CD4-positive, alpha-beta T cell (primary cell): Measurements from ENCODE around the gene SORCS2. TPM values are rescaled to one million over a fixed set of nuclear protein-coding genes. Genes with fewer than 3 reads are reported as not detected.

Source experiments
- ATAC-seq: fragments of 200-7000 bp; cut with Tn5 transposase; one replicate; pipeline ENCODE4 v1.10.0; 2022; ENCODE audit warnings: mild to moderate bottlenecking; ENCODE audit not compliant: poor library complexity
- CTCF ChIA-PET: fragments of 350-600 bp; sonication (Branson Sonifier 250); formaldehyde crosslinking; loops from one replicate; lab custom pipeline; 2021; ENCODE audit warnings: antibody characterized with exemption, inconsistent platforms; lab: Charles Lee
- POLR2A ChIA-PET: fragments of 350-600 bp; sonication (Branson Sonifier 250); formaldehyde crosslinking; loops from one replicate; lab custom pipeline; 2021; ENCODE audit warnings: antibody characterized with exemption, inconsistent platforms; lab: Charles Lee
- DNase-seq, 14 experiments: peaks; one replicate each; pipeline ENCODE4 v3.0.0-alpha.2; 2013 to 2020; ENCODE audit warnings: mixed read lengths in 2 of 14
- H3K27ac ChIP-seq, 2 donors: one replicate each; pipeline versions ENCODE4 v1.5.1 to v1.7.0; 2013; ENCODE audit warnings: low read length in 2 of 2, low read depth in 1 of 2, mild to moderate bottlenecking in 1 of 2
- H3K27me3 ChIP-seq, 2 experiments: 1 replicate in 1 of 2; 2 replicates in 1 of 2; pipeline versions ENCODE4 v1.6.1 to v1.7.0; 2013; ENCODE audit warnings: low read length in 2 of 2, control low read depth in 1 of 2, mild to moderate bottlenecking in 1 of 2, moderate library complexity in 1 of 2; ENCODE audit not compliant: insufficient read depth in 2 of 2, control insufficient read depth in 1 of 2
- H3K36me3 ChIP-seq: one replicate; pipeline ENCODE4 v1.6.1; 2013; ENCODE audit warnings: low read length, control low read depth; ENCODE audit not compliant: insufficient read depth
- H3K4me1 ChIP-seq: one replicate; pipeline ENCODE4 v1.6.1; 2013; ENCODE audit warnings: low read length, control low read depth; ENCODE audit not compliant: insufficient read depth
- H3K4me3 ChIP-seq: one replicate; pipeline ENCODE4 v1.5.1; 2013; ENCODE audit warnings: mild to moderate bottlenecking, low read length, moderate library complexity
- H3K9me3 ChIP-seq, 2 experiments: 1 replicate in 1 of 2; 2 replicates in 1 of 2; pipeline versions ENCODE4 v1.6.1 to v1.7.0; 2013; ENCODE audit warnings: low read length in 2 of 2, mild to moderate bottlenecking in 2 of 2, control low read depth in 1 of 2, moderate library complexity in 1 of 2; ENCODE audit not compliant: control insufficient read depth in 1 of 2, insufficient read depth in 1 of 2
- H3K27ac Mint-ChIP-seq: one replicate; pipeline ENCODE4 v1.8.0; 2020; ENCODE audit warnings: mixed read lengths
- H3K27me3 Mint-ChIP-seq: one replicate; pipeline ENCODE4 v1.8.0; 2021; ENCODE audit warnings: mixed read lengths
- H3K36me3 Mint-ChIP-seq: one replicate; pipeline ENCODE4 v1.8.0; 2021; ENCODE audit warnings: low read depth, mixed read lengths
- H3K4me1 Mint-ChIP-seq: one replicate; pipeline ENCODE4 v1.8.0; 2021; ENCODE audit warnings: low read depth, mixed read lengths
- H3K4me3 Mint-ChIP-seq: one replicate; pipeline ENCODE4 v1.8.0; 2020; ENCODE audit warnings: mild to moderate bottlenecking, mixed read lengths
- H3K9me3 Mint-ChIP-seq: one replicate; pipeline ENCODE4 v1.8.0; 2020; ENCODE audit warnings: mixed read lengths
- intact Hi-C, 2 experiments: fragments of 100-400 bp; cut with DNase I in 1 of 2; cut with micrococcal nuclease in 1 of 2; formaldehyde crosslinking; loops; one replicate each; pipeline versions ENCODE4 v1.15.1 to v1.9.0; 2023 to 2025; cut with DNase I, micrococcal nuclease
- total RNA-seq, 174 experiments: library from RNA in 2 of 174; stranded (reverse) in 2 of 174; gene quantifications; one replicate each; pipeline ENCODE4 v1.2.3 and lab custom pipeline; 2021 to 2026
- TF ChIP-seq, protein P1 (sequence below): fragments of 200-600 bp; IDR thresholded peaks from one replicate; pipeline ENCODE4 v1.8.0; 2022; ENCODE audit warnings: antibody characterized with exemption, mild to moderate bottlenecking

Gene SORCS2
- total RNA-seq, 2 experiments from 2014 or later, result not detected

GRCh38 chr4:7787681-7788141, 595.4 kb downstream of the SORCS2 start:
- Mint-ChIP-seq H3K36me3 (peaks cover 28% of the 10 kb centered on the region), H3K27me3 (no peaks in the 10 kb centered on the region), H3K9me3 (no peaks in the 10 kb centered on the region), H3K4me3 (no peak overlapping the region), H3K4me1 (peaks cover 8% of the 10 kb centered on the region), H3K27ac (no peak overlapping the region)
- intact Hi-C loops, result no loop called here
- ChIA-PET POLR2A (no interaction called here), CTCF (no interaction called here)
- no peak for DNase-seq
- Histone ChIP-seq H3K4me1 (no peaks in the 10 kb centered on the region), H3K36me3 (peaks cover 6% of the 10 kb centered on the region), H3K27ac (no peak overlapping the region), H3K9me3 (no peaks in the 10 kb centered on the region), H3K27me3 (no peaks in the 10 kb centered on the region), H3K4me3 (no peak overlapping the region)
- TF ChIP-seq, protein P1, sequence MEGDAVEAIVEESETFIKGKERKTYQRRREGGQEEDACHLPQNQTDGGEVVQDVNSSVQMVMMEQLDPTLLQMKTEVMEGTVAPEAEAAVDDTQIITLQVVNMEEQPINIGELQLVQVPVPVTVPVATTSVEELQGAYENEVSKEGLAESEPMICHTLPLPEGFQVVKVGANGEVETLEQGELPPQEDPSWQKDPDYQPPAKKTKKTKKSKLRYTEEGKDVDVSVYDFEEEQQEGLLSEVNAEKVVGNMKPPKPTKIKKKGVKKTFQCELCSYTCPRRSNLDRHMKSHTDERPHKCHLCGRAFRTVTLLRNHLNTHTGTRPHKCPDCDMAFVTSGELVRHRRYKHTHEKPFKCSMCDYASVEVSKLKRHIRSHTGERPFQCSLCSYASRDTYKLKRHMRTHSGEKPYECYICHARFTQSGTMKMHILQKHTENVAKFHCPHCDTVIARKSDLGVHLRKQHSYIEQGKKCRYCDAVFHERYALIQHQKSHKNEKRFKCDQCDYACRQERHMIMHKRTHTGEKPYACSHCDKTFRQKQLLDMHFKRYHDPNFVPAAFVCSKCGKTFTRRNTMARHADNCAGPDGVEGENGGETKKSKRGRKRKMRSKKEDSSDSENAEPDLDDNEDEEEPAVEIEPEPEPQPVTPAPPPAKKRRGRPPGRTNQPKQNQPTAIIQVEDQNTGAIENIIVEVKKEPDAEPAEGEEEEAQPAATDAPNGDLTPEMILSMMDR, result no peak
- no peak for ATAC-seq

DNA sequence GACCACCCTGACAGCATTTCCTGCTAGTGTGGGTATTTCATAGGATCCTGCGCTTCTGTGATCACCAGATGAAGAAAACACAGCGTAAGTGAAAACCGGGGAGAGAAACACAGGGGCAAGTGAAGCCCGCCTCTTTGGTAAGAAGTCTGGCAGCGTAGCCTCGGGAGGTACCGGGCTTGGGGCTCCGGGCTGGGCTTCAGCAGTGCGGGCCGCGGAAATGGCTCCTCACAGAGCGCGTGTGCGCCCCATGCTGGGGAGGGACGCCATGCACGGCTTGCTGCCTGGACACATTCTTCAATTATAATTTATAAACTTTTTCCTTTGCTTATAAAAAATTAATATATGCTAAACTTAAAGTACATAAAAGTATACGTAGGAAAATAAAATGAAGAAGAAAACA, 595.9 kb downstream of the SORCS2 start:
- H3K9me3 Mint-ChIP-seq, result no peaks in the 10 kb centered on the region
- ATAC-seq (no peak), DNase-seq (no peak)
- H3K27ac Mint-ChIP-seq, result no peak overlapping the region
- H3K4me3 Mint-ChIP-seq, result no peak overlapping the region
- Histone ChIP-seq H3K36me3 (peaks cover 6% of the 10 kb centered on the region), H3K27ac (no peak overlapping the region), H3K4me3 (no peak overlapping the region), H3K27me3 (no peaks in the 10 kb centered on the region), H3K9me3 (no peaks in the 10 kb centered on the region), H3K4me1 (no peaks in the 10 kb centered on the region)
- CTCF ChIA-PET, result no interaction called here
- intact Hi-C loops, result no loop called here
- peaks cover 30% of the 10 kb centered on the region for H3K36me3 Mint-ChIP-seq
- H3K4me1 Mint-ChIP-seq, result peaks cover 4% of the 10 kb centered on the region
- POLR2A ChIA-PET, result no interaction called here
- TF ChIP-seq, protein P1, result no peak
- H3K27me3 Mint-ChIP-seq, result no peaks in the 10 kb centered on the region

GRCh38 chr4:7788694-7789425, 596.5 kb downstream of the SORCS2 start:
- Mint-ChIP-seq H3K4me1 (no peaks in the 10 kb centered on the region), H3K36me3 (peaks cover 33% of the 10 kb centered on the region), H3K27me3 (no peaks in the 10 kb centered on the region), H3K9me3 (no peaks in the 10 kb centered on the region), H3K27ac (no peak overlapping the region), H3K4me3 (no peak overlapping the region)
- no peak overlapping the region for H3K27ac ChIP-seq
- POLR2A ChIA-PET, result no interaction called here
- no peaks in the 10 kb centered on the region for H3K4me1 ChIP-seq
- TF ChIP-seq, protein P1, result no peak
- H3K27me3 ChIP-seq, result no peaks in the 10 kb centered on the region
- DNase-seq (no peak), ATAC-seq (no peak)
- no peaks in the 10 kb centered on the region for H3K9me3 ChIP-seq
- peaks cover 6% of the 10 kb centered on the region for H3K36me3 ChIP-seq
- intact Hi-C loops, result no loop called here
- CTCF ChIA-PET, result no interaction called here
- no peak overlapping the region for H3K4me3 ChIP-seq
